Left forelimb (tissue), 1 donor: ENCODE measurements around the gene CACNG7.

Experiments
- DNase-seq: peaks from one replicate; pipeline ENCODE4 v3.0.0-alpha.2; 2018; ENCODE audit warnings: low spot score

The CACNG7 gene

DNA sequence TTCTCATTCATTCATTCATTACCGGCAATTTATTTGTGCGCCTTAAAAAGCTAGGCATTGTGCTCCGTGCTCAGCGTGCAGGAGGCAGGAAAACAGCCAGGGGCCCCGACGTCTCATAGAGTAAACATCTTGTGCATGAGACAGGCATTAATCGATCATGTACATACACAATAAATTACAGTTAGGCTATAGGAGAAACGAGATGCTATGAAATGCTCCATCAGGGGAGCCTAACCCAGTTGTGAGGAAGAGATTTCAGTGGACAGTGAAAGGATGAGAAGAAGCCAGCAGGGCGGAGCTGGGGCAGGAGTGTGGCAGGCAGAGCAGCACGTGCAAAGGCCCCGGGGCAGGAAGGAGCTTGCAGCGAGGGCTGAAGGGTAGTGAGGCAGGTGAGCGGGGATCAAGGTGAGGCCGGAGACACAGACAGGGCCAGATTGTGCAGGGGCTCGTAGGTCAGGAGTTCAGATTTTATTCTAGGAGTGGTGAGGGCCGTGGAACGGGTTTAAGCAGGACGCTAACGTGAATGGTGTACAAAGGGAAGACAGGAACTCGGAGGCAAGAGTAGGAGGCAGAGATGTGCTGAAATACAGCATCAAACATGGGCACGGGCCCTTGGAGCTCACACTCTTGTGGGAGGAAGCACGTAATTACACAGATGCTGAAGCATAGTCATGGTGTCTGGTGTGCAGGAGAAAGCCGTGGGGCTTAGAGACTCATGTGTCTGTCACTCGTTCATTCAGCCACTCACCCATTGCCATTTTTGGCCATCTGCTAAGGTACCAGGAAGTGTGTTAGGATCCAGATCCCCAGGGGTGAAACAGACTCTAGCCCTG, 74.6 kb downstream of the CACNG7 start:
- no peak for DNase-seq

- DNase-seq = no peak
Observed at GRCh38 chr19:53985863-53986262, 76.8 kb downstream of the CACNG7 start.

GRCh38 chr19:53988981-53989380, 79.9 kb downstream of the CACNG7 start:
- DNase-seq = no peak

- no peak for DNase-seq
Observed at GRCh38 chr19:53989600-53990533, 80.8 kb downstream of the CACNG7 start.

- DNase-seq = no peak
Observed at GRCh38 chr19:53991224-53992113, 82.4 kb downstream of the CACNG7 start, which contains the start of gene CACNG6. CACNG6 (plus strand) TSS chr19:53991637; CDS start chr19:53992878, 1,241 bp downstream.

GRCh38 chr19:53992211-53992610, 83.1 kb downstream of the CACNG7 start:
- no peak for DNase-seq

DNA sequence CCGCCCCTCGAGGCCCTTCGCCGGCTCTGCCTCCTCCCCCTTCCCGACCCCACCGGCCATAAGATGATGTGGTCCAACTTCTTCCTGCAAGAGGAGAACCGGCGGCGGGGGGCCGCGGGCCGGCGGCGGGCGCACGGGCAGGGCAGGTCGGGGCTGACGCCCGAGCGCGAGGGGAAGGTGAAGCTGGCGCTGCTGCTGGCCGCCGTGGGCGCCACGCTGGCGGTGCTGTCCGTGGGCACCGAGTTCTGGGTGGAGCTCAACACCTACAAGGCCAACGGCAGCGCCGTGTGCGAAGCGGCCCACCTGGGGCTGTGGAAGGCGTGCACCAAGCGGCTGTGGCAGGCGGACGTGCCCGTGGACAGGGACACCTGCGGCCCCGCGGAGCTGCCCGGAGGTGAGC, 83.7 kb downstream of the CACNG7 start:
- no peak for DNase-seq

DNA sequence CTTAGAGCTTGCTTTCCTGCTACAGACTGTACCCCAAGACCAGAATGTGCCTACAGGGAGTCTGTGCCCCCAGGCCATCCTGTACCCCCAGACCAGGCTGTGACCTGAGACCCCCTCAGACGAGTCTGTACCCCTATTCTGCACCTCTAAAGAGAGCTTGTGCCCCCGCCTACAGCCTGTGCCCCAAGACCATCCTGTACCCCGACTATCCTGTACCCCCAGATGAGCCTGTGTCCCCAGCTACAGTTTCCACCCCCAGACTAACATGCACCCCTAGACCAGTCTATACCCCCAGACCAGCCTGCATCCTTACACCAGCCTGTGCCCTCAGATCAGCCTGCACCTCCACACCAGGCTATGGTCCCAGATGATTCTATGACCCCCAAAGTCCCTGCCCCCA, 84.4 kb downstream of the CACNG7 start:
- no peak for DNase-seq
